Activated B cell treated with CpG ODN at 0.5 μM for 24 hours (primary cell): ENCODE measurements around the gene FOCAD. TPM values are rescaled to one million over a fixed set of nuclear protein-coding genes. Genes with fewer than 3 reads are reported as not detected.

ENCODE experiments used
- ATAC-seq: fragments of 200-7000 bp; cut with Tn5 transposase; one replicate; pipeline ENCODE4 v1.10.0; 2021; ENCODE audit warnings: low read depth, mild to moderate bottlenecking, moderate library complexity
- CTCF ChIA-PET: fragments of 350-600 bp; sonication (Branson Sonifier 250); formaldehyde crosslinking; loops from one replicate; lab custom pipeline; 2021; ENCODE audit warnings: antibody characterized with exemption; lab: Charles Lee
- POLR2A ChIA-PET: fragments of 350-600 bp; sonication (Branson Sonifier 250); formaldehyde crosslinking; loops from one replicate; lab custom pipeline; 2021; ENCODE audit warnings: antibody characterized with exemption; lab: Charles Lee
- DNase-seq: peaks from one replicate; pipeline ENCODE4 v3.0.0; 2022
- H3K27ac Mint-ChIP-seq: one replicate; pipeline ENCODE4 v1.8.0; 2020; ENCODE audit warnings: mixed read lengths
- H3K27me3 Mint-ChIP-seq: one replicate; pipeline ENCODE4 v1.8.0; 2021; ENCODE audit warnings: mixed read lengths
- H3K36me3 Mint-ChIP-seq: one replicate; pipeline ENCODE4 v1.8.0; 2021; ENCODE audit warnings: low read depth, mixed read lengths
- H3K4me1 Mint-ChIP-seq: one replicate; pipeline ENCODE4 v1.8.0; 2021; ENCODE audit warnings: mixed read lengths
- H3K4me3 Mint-ChIP-seq: one replicate; pipeline ENCODE4 v1.8.0; 2020; ENCODE audit warnings: mild to moderate bottlenecking, mixed read lengths
- H3K9me3 Mint-ChIP-seq: one replicate; pipeline ENCODE4 v1.8.0; 2020; ENCODE audit warnings: mixed read lengths
- intact Hi-C: fragments of 100-400 bp; cut with micrococcal nuclease; formaldehyde crosslinking; loops from one replicate; pipeline ENCODE4 v1.15.1; 2024
- total RNA-seq: library from RNA; stranded (reverse); gene quantifications from 2 replicates; pipeline ENCODE4 v1.2.3, GENCODE V29; 2022
- TF ChIP-seq, protein P1 (sequence below): fragments of 200-600 bp; IDR thresholded peaks from one replicate; pipeline ENCODE4 v1.8.0; 2022; ENCODE audit warnings: antibody characterized with exemption, mild to moderate bottlenecking

The FOCAD gene
- total RNA-seq, 1 donor from 2014 or later = 11.7 TPM

DNA sequence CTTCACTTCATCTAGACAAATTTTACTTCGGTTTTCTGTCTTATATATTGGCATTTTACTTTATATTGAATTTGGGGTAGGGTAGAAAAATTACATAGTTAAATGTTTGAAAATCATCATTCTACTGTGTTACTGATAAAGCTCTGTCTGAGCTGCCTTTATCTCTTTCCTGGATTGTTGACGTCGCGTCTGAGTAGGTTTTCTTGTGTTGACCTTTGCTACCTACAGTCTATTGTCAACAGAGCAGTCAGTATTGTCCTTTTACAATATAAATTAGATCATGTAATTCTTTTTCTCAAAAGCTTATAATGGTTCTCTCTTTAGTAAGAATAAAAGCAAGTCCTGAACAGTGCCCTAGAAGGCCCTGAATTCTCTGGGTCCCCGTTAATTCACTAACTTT is 219.2 kb downstream of the FOCAD start:
- Mint-ChIP-seq H3K27me3 (no peaks in the 10 kb centered on the region), H3K9me3 (no peaks in the 10 kb centered on the region), H3K4me1 (no peaks in the 10 kb centered on the region), H3K4me3 (no peak overlapping the region), H3K36me3 (no peaks in the 10 kb centered on the region), H3K27ac (no peak overlapping the region)
- intact Hi-C loops = no loop called here
- ChIA-PET POLR2A (no interaction called here), CTCF (no interaction called here)
- DNase-seq (no peak), ATAC-seq (no peak)
- TF ChIP-seq, protein P1, sequence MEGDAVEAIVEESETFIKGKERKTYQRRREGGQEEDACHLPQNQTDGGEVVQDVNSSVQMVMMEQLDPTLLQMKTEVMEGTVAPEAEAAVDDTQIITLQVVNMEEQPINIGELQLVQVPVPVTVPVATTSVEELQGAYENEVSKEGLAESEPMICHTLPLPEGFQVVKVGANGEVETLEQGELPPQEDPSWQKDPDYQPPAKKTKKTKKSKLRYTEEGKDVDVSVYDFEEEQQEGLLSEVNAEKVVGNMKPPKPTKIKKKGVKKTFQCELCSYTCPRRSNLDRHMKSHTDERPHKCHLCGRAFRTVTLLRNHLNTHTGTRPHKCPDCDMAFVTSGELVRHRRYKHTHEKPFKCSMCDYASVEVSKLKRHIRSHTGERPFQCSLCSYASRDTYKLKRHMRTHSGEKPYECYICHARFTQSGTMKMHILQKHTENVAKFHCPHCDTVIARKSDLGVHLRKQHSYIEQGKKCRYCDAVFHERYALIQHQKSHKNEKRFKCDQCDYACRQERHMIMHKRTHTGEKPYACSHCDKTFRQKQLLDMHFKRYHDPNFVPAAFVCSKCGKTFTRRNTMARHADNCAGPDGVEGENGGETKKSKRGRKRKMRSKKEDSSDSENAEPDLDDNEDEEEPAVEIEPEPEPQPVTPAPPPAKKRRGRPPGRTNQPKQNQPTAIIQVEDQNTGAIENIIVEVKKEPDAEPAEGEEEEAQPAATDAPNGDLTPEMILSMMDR = no peak

DNA sequence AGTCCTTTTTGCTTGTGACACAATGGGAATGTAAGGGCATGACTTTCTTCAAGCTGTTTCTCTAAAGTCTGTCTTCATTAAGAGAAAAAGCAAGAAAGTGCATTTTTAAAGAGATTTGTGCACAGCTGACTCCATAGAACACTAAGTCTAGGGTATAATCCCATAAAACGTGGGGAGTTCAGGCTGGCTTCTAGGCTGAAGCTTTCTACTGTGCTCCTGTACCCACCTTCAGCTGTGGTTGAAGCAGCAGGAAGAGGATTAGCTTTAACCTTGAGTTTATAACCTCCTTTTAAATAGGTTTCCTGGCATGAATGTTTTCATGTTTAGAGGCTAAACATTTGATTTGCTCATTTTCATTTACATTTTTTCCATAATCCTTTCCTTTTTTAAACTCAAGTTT is 220.9 kb downstream of the FOCAD start:
- ChIA-PET POLR2A (no interaction called here), CTCF (no interaction called here)
- Mint-ChIP-seq H3K27me3 (no peaks in the 10 kb centered on the region), H3K9me3 (no peaks in the 10 kb centered on the region), H3K27ac (no peak overlapping the region), H3K36me3 (no peaks in the 10 kb centered on the region), H3K4me1 (no peaks in the 10 kb centered on the region), H3K4me3 (no peak overlapping the region)
- TF ChIP-seq, protein P1 = no peak
- ATAC-seq = no peak
- intact Hi-C loops = no loop called here
- no peak for DNase-seq

DNA sequence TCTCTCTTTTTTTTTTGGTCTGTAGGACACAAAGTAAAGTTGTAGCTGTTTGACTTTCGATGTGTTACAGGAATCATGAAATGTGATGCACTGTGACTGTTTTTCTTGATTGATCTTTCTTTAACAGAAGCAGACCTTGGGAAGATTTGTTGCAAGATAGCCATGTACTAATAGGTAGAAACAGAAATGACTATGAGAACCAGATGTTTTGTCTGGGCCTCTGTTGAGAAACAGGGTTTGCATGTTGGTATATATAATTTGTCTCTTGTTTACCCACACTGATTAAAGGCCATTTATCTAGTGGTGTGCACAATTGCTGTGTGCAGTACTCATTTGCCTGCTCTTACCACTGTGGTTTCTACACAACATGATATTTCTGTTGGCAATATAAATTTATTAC is 222.3 kb downstream of the FOCAD start:
- POLR2A ChIA-PET = no interaction called here
- no peak for DNase-seq
- H3K4me1 Mint-ChIP-seq = no peaks in the 10 kb centered on the region
- CTCF ChIA-PET = no interaction called here
- TF ChIP-seq, protein P1 = no peak
- H3K4me3 Mint-ChIP-seq = no peak overlapping the region
- no peaks in the 10 kb centered on the region for H3K27me3 Mint-ChIP-seq
- intact Hi-C loops = no loop called here
- no peaks in the 10 kb centered on the region for H3K36me3 Mint-ChIP-seq
- no peak for ATAC-seq
- no peaks in the 10 kb centered on the region for H3K9me3 Mint-ChIP-seq
- no peak overlapping the region for H3K27ac Mint-ChIP-seq

DNA sequence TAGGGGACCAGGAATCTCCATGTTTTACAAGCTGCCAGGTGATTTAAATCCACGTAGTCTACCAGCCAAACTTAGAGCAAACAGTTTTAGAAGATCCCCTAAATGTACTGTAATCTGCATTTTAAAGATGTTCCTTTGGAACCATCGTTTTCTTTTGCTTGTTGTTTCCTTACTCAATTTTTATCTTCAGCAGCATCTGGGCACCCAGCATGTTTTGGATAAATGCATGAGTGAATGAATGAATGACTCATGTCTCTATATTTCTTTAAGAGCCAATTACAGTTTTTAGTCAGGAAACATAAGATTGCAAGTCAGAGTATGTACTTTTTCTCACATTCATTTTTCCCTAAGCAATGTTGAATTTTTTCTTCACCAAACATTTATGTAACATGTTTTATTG is 224.4 kb downstream of the FOCAD start:
- H3K4me3 Mint-ChIP-seq = no peak overlapping the region
- CTCF ChIA-PET = interaction anchor here (1.3 kb wide), 1 partner anchor 24 kb away, joined by 3 read pairs; no protein-coding TSS in a partner anchor
- DNase-seq (no peak), ATAC-seq (no peak)
- no peaks in the 10 kb centered on the region for H3K4me1 Mint-ChIP-seq
- peaks cover 5% of the 10 kb centered on the region for H3K36me3 Mint-ChIP-seq
- no peaks in the 10 kb centered on the region for H3K9me3 Mint-ChIP-seq
- no peaks in the 10 kb centered on the region for H3K27me3 Mint-ChIP-seq
- H3K27ac Mint-ChIP-seq = no peak overlapping the region
- TF ChIP-seq, protein P1 = no peak
- intact Hi-C loops = no loop called here
- POLR2A ChIA-PET = no interaction called here

DNA sequence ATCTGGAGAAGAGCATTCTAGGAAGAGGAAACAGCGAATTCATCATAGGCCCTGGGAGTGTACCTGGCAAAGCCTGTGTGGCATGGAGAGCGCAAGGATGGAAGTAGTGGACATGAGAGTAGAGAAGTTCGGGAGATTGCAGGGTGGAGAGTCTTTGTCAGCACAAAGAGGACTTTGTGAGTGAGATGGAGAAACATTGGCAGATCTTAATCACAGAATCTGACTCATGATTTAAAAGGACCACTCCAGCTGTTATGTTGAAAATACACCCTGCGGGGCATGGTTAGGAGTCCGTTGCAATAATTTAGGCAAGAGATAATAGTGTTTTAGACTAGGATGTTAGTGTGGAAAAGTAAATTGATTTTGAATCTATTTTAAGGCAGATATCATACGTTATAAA is 230.5 kb downstream of the FOCAD start:
- H3K9me3 Mint-ChIP-seq = no peaks in the 10 kb centered on the region
- no peaks in the 10 kb centered on the region for H3K27me3 Mint-ChIP-seq
- peaks cover 27% of the 10 kb centered on the region for H3K36me3 Mint-ChIP-seq
- ATAC-seq (no peak), DNase-seq (no peak)
- ChIA-PET POLR2A (no interaction called here), CTCF (no interaction called here)
- intact Hi-C loops = no loop called here
- no peak overlapping the region for H3K4me3 Mint-ChIP-seq
- no peak overlapping the region for H3K27ac Mint-ChIP-seq
- TF ChIP-seq, protein P1 = no peak
- H3K4me1 Mint-ChIP-seq = no peaks in the 10 kb centered on the region
